Fibroblast of lung (primary cell): ENCODE measurements around the gene GNB1L. TPM values are rescaled to one million over a fixed set of nuclear protein-coding genes. Genes with fewer than 3 reads are reported as not detected.

Experiments used
- DNase-seq, 2 donors: peaks; one replicate each; pipeline versions ENCODE4 v3.0.0 to v3.0.0-alpha.2; 2010; ENCODE audit warnings: low read depth in 2 of 2
- H2AFZ ChIP-seq: 2 replicates; pipeline ENCODE4 v1.5.1; 2012; ENCODE audit warnings: low read length, control low read depth, inconsistent platforms
- H3K27ac ChIP-seq: 2 replicates; pipeline ENCODE4 v1.5.1; 2011; ENCODE audit warnings: low read length, control low read depth; ENCODE audit not compliant: insufficient read depth
- H3K27me3 ChIP-seq: 2 replicates; pipeline ENCODE4 v1.5.1; 2011; ENCODE audit warnings: mild to moderate bottlenecking, low read length; ENCODE audit not compliant: control insufficient read depth, insufficient read depth
- H3K36me3 ChIP-seq: 2 replicates; pipeline ENCODE4 v1.5.1; 2011; ENCODE audit warnings: low read length; ENCODE audit not compliant: control insufficient read depth, insufficient read depth
- H3K4me1 ChIP-seq: 2 replicates; pipeline ENCODE4 v1.5.1; 2011; ENCODE audit warnings: low read length; ENCODE audit not compliant: control insufficient read depth, insufficient read depth; ENCODE audit errors: extremely low read depth
- H3K4me2 ChIP-seq: 2 replicates; pipeline ENCODE4 v1.5.1; 2011; ENCODE audit warnings: low read length, control low read depth; ENCODE audit not compliant: insufficient read depth; ENCODE audit errors: extremely low read depth
- H3K4me3 ChIP-seq, 4 experiments: fragments of 200-600 bp in 1 of 4; sonication (generic) in 1 of 4; replicated peaks in 1 of 4; 2 replicates each; pipeline ENCODE4 v1.5.1; 2011 to 2016; ENCODE audit warnings: low read length in 4 of 4, low read depth in 3 of 4, mild to moderate bottlenecking in 3 of 4, control low read depth in 2 of 4, inconsistent platforms in 1 of 4, mixed read lengths in 1 of 4; ENCODE audit not compliant: insufficient read depth in 1 of 4; ENCODE audit errors: control extremely low read depth in 1 of 4
- H3K79me2 ChIP-seq: 2 replicates; pipeline ENCODE4 v1.5.1; 2012; ENCODE audit warnings: mild to moderate bottlenecking, low read length, inconsistent platforms; ENCODE audit not compliant: control insufficient read depth, insufficient read depth
- H3K9ac ChIP-seq: 2 replicates; pipeline ENCODE4 v1.5.1; 2011; ENCODE audit warnings: mild to moderate bottlenecking, low read length, control low read depth; ENCODE audit not compliant: insufficient read depth
- H3K9me3 ChIP-seq: 2 replicates; pipeline ENCODE4 v1.5.1; 2012; ENCODE audit warnings: low read depth, low read length; ENCODE audit not compliant: control insufficient read depth, insufficient read depth
- H4K20me1 ChIP-seq: 2 replicates; pipeline ENCODE4 v1.5.1; 2011; ENCODE audit warnings: low read length; ENCODE audit not compliant: control insufficient read depth, insufficient read depth; ENCODE audit errors: extremely low read depth
- EZH2 ChIP-seq: IDR thresholded peaks from 2 replicates; pipeline ENCODE4 v1.5.1; 2012; ENCODE audit warnings: low read length, control low read depth, mild to moderate bottlenecking; ENCODE audit errors: missing control alignments
- polyA plus RNA-seq, 2 donors: library from polyadenylated mRNA; depleted of rRNA in 1 of 2; stranded (reverse) in 1 of 2; unstranded in 1 of 2; fragments of >200 nt; gene quantifications; 2 replicates each; pipeline ENCODE4 v1.2.1, GENCODE V29; 2011 to 2012; ENCODE audit warnings: missing spikeins in 1 of 2
- total RNA-seq: library from RNA; depleted of rRNA; stranded (reverse); fragments of >200 nt; gene quantifications from 2 replicates; pipeline ENCODE4 v1.2.1, GENCODE V29; 2014
- TF ChIP-seq, protein P1 (sequence below), 2 donors: IDR thresholded peaks in 1 of 2; conservative IDR thresholded peaks in 1 of 2; 1 replicate in 1 of 2; 2 replicates in 1 of 2; pipeline ENCODE4 v1.5.1; 2011 to 2012; ENCODE audit warnings: low read length in 2 of 2, control low read depth in 1 of 2, inconsistent platforms in 1 of 2, low read depth in 1 of 2, mild to moderate bottlenecking in 1 of 2

The GNB1L gene
- total and polyA plus RNA-seq, 2 donors (not counting 1 experiment from before 2014, with no cell fraction given): 1.4 to 7.8 TPM

GRCh38 chr22:19868773-19869471 is 14.2 kb upstream of the GNB1L start:
- Histone ChIP-seq H3K27me3 (no peaks in the 10 kb centered on the region), H3K9ac (no peak overlapping the region), H3K4me1 (no peaks in the 10 kb centered on the region), H3K4me2 (no peak overlapping the region), H3K36me3 (peaks cover under 1% of the 10 kb centered on the region), H3K9me3 (no peaks in the 10 kb centered on the region), H2AFZ (no peak overlapping the region), H3K27ac (no peak overlapping the region), H3K79me2 (no peaks in the 10 kb centered on the region), H3K4me3 (no peak overlapping the region), H4K20me1 (no peaks in the 10 kb centered on the region)
- no peak for TF ChIP-seq EZH2
- TF ChIP-seq, protein P1, sequence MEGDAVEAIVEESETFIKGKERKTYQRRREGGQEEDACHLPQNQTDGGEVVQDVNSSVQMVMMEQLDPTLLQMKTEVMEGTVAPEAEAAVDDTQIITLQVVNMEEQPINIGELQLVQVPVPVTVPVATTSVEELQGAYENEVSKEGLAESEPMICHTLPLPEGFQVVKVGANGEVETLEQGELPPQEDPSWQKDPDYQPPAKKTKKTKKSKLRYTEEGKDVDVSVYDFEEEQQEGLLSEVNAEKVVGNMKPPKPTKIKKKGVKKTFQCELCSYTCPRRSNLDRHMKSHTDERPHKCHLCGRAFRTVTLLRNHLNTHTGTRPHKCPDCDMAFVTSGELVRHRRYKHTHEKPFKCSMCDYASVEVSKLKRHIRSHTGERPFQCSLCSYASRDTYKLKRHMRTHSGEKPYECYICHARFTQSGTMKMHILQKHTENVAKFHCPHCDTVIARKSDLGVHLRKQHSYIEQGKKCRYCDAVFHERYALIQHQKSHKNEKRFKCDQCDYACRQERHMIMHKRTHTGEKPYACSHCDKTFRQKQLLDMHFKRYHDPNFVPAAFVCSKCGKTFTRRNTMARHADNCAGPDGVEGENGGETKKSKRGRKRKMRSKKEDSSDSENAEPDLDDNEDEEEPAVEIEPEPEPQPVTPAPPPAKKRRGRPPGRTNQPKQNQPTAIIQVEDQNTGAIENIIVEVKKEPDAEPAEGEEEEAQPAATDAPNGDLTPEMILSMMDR (conservative IDR thresholded peaks at IDR 0.05 in 1 of 2, IDR thresholded peaks at IDR 0.05 in 1 of 2; ENCODE audit: low read depth in 1 of 2, low read length in 2 of 2): no peak
- no peak for DNase-seq

DNA sequence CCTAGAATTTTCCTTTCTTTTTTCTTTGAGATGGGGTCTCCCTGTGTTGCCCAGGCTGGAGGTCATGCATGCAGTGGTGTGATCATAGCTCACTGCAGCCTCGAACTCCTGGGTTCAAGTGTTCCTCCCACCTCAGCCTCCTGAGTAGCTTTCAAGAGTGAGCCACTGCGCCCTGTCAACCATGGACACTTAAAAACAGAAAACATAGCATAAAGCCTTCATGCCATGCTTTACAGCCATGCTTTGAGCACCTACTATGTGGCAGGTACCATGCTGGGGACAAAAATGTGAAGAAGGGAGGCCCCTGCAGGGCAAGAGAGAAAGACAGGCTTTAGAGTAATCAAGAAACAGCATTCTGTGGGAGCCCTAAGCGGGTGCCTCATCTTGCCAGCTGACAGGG is 13.7 kb upstream of the GNB1L start:
- no peak for DNase-seq
- Histone ChIP-seq H3K4me2 (no peak overlapping the region), H3K9me3 (no peaks in the 10 kb centered on the region), H3K9ac (no peak overlapping the region), H3K36me3 (no peaks in the 10 kb centered on the region), H3K4me3 (no peak overlapping the region), H3K79me2 (no peaks in the 10 kb centered on the region), H2AFZ (no peak overlapping the region), H3K4me1 (no peaks in the 10 kb centered on the region), H3K27ac (no peak overlapping the region), H4K20me1 (no peaks in the 10 kb centered on the region), H3K27me3 (no peaks in the 10 kb centered on the region)
- TF ChIP-seq, protein P1 (conservative IDR thresholded peaks at IDR 0.05 in 1 of 2, IDR thresholded peaks at IDR 0.05 in 1 of 2; ENCODE audit: low read depth in 1 of 2, low read length in 2 of 2): no peak
- no peak for TF ChIP-seq EZH2

DNA sequence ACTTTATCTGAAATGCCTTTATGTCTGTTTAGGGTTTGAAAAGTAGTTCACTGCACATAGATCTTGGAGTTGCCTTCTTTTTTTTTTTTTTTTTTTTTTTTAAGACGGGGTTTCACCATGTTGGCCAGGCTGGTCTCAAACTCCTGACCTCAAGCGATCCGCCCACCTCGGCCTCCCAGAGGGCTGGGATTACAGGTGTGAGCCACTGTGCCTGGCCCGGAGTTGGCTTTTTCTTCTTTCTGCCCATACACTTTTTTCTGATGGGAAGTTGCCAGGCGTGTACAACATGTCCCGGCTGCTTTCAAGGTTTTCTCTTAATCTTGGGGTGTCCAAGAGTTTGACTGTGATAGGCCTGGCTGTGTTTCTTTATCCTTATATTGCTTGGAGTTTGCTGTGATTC is 12.9 kb upstream of the GNB1L start:
- Histone ChIP-seq H3K79me2 (no peaks in the 10 kb centered on the region), H3K36me3 (no peaks in the 10 kb centered on the region), H3K9ac (no peak overlapping the region), H2AFZ (no peak overlapping the region), H3K27me3 (no peaks in the 10 kb centered on the region), H3K9me3 (no peaks in the 10 kb centered on the region), H3K4me1 (no peaks in the 10 kb centered on the region), H3K4me2 (no peak overlapping the region), H3K4me3 (no peak overlapping the region), H4K20me1 (no peaks in the 10 kb centered on the region), H3K27ac (no peak overlapping the region)
- DNase-seq: no peak
- TF ChIP-seq, protein P1 (conservative IDR thresholded peaks at IDR 0.05 in 1 of 2, IDR thresholded peaks at IDR 0.05 in 1 of 2; ENCODE audit: low read depth in 1 of 2, low read length in 2 of 2): no peak
- TF ChIP-seq EZH2: no peak
